Heart right ventricle (tissue), 16 donors: ENCODE results near the gene LTBR. TPM values are rescaled to one million over a fixed set of nuclear protein-coding genes. Genes with fewer than 3 reads are reported as not detected.

Source experiments
- ATAC-seq, 8 donors: fragments of 200-7000 bp; cut with Tn5 transposase; one replicate each; pipeline ENCODE4 v1.9.1; 2020; ENCODE audit warnings: mild to moderate bottlenecking in 8 of 8, moderate library complexity in 8 of 8, moderate number of reproducible peaks in 1 of 8
- DNase-seq, 2 donors: peaks; one replicate each; pipeline ENCODE4 v3.0.0-alpha.2; 2020
- H3K27ac ChIP-seq, 10 donors: fragments of 200-600 bp; sonication (generic) in 2 of 10; one replicate each; pipeline versions ENCODE4 v1.5.0 to v1.8.0; 2020 to 2022; ENCODE audit warnings: mild to moderate bottlenecking in 3 of 10
- H3K27me3 ChIP-seq, 7 donors: fragments of 200-600 bp; one replicate each; pipeline ENCODE4 v1.8.0; 2021 to 2022; ENCODE audit warnings: mild to moderate bottlenecking in 2 of 7
- H3K36me3 ChIP-seq, 9 donors: fragments of 200-600 bp; sonication (generic) in 1 of 9; one replicate each; pipeline versions ENCODE4 v1.5.0 to v1.8.0; 2020 to 2022; ENCODE audit warnings: mild to moderate bottlenecking in 2 of 9
- H3K4me1 ChIP-seq, 9 donors: fragments of 200-600 bp; sonication (generic) in 1 of 9; one replicate each; pipeline versions ENCODE4 v1.5.0 to v1.8.0; 2020 to 2022; ENCODE audit warnings: mild to moderate bottlenecking in 4 of 9
- H3K4me3 ChIP-seq, 10 donors: fragments of 200-600 bp; sonication (generic) in 2 of 10; one replicate each; pipeline versions ENCODE4 v1.5.0 to v1.8.0; 2020 to 2022; ENCODE audit warnings: mild to moderate bottlenecking in 7 of 10, moderate library complexity in 2 of 10
- H3K9me3 ChIP-seq, 11 donors: fragments of 200-600 bp in 10 of 11; sonication (generic) in 2 of 11; one replicate each; pipeline versions ENCODE4 v1.5.0 to v1.8.0; 2013 to 2022; ENCODE audit warnings: mild to moderate bottlenecking in 2 of 11, control low read depth in 1 of 11, moderate library complexity in 1 of 11
- WGBS, 2 donors: extraction: QIAGEN DNeasy Blood & Tissue Kit; methylation state at CpG; one replicate each; pipeline ENCODE4 v1.1.7; 2013; ENCODE audit warnings: inconsistent platforms in 1 of 2; 5-methylcytosine and 5-hydroxymethylcytosine counted together
- intact Hi-C, 10 donors: fragments of 100-400 bp; cut with DNase I; formaldehyde crosslinking; loops; one replicate each; pipeline versions ENCODE4 v1.11.1 to v1.14.2; 2022
- polyA plus RNA-seq, 2 donors: library from polyadenylated mRNA; stranded (reverse); fragments of 200-250 nt; gene quantifications; one replicate each; pipeline ENCODE4 v1.2.3, GENCODE V29; 2013
- total RNA-seq, 10 donors: library from RNA; stranded (reverse); fragmentation: NEBNext Ultra II Directional in 3 of 10; extraction: Animal tissue kit (Norgen Biotek cat#: 25700) in 3 of 10; gene quantifications; one replicate each; pipeline versions ENCODE4 v1.2.1 to v1.2.4, GENCODE V29; 2021 to 2023
- TF ChIP-seq, protein P1 (sequence below), 9 donors: fragments of 200-600 bp; sonication (generic) in 2 of 9; IDR thresholded peaks; one replicate each; pipeline versions ENCODE4 v1.5.0 to v1.8.0; 2021 to 2022; ENCODE audit warnings: antibody characterized with exemption in 9 of 9, mild to moderate bottlenecking in 5 of 9, moderate library complexity in 1 of 9
- donor health status: Arrhythmogenic right ventricular cardiomyopathy.
- donor health status: ischemic (EF 13 %, LVEDD 7.1; RV severe dilation, severe dysfunction).
- donor health status: healthy with polysubstance abuse.
- donor health status: DM: no; HTN: yes; CAD: no.
- donor health status: DM: no; HTN: no; CAD: no.
- donor health status: ischemic (EF 25% LVEDD 6.9; RV normal size, moderate dysfunction).
- donor health status: ischemic (EF 25% LVEDD 5.7; RV mildly dilated, moderate dysfunction).
- donor health status: healthy.
- donor health status: DM: yes; HTN: yes; CAD: no.
- donor health status: Ischemic cardiomyopathy.
- donor health status: ischemic (EF 35%, LVEDD 5.7; RV mildly dilated, moderate dysfunction).
- donor health status: nonischemic (EF 11% LVEDD 7.7; RV severe dilation, severe dysfunction).
- donor health status: DM: yes; HTN: yes; CAD: no.
- donor health status: PGD.
- donor health status: ischemic (EF 29% LVEDD 5.4; RV normal size, mild dysfunction).
- donor health status: nonischemic (EF 23%, LVEDD 6.1; RV moderate dilation, normal function).

The LTBR gene
- total and polyA plus RNA-seq, 12 donors: 14.1 to 49.1 (median 26.9) TPM

DNA sequence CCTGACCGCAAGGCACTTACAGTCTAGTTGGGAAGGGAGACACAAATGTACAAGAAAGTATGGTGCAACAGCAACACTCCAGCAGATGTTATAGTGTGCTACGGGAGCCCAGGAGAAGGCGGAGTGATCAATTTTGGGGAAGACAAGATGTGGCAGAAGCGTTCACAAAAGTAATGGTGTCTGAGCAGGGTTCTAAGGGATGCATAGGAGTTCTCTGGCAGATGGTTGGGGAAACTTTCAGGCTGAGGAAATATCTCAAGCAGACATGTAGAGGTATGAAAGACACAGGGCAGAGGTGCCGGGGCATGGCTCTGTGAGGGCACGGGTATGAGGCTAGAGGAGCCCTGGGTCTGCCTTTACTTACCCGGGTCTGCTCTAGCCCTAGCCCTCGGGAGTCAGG lies 37.0 kb upstream of the LTBR start:
- intact Hi-C loops: no loop called here
- H3K36me3 ChIP-seq: no peaks in the 10 kb centered on the region
- ATAC-seq (peak in 2 of 8 donors; percentile 4 to 5), DNase-seq (no peak)
- peak overlapping the region in 3 of 10 donors; percentile 11 to 24 (median 14) for H3K4me3 ChIP-seq
- TF ChIP-seq, protein P1, sequence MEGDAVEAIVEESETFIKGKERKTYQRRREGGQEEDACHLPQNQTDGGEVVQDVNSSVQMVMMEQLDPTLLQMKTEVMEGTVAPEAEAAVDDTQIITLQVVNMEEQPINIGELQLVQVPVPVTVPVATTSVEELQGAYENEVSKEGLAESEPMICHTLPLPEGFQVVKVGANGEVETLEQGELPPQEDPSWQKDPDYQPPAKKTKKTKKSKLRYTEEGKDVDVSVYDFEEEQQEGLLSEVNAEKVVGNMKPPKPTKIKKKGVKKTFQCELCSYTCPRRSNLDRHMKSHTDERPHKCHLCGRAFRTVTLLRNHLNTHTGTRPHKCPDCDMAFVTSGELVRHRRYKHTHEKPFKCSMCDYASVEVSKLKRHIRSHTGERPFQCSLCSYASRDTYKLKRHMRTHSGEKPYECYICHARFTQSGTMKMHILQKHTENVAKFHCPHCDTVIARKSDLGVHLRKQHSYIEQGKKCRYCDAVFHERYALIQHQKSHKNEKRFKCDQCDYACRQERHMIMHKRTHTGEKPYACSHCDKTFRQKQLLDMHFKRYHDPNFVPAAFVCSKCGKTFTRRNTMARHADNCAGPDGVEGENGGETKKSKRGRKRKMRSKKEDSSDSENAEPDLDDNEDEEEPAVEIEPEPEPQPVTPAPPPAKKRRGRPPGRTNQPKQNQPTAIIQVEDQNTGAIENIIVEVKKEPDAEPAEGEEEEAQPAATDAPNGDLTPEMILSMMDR (IDR thresholded peaks at IDR 0.05): no peak
- peak overlapping the region; percentile 47 to 100 (median 76) for H3K27ac ChIP-seq
- 83 to 86% methylated on average over 8 of the region's 8 CpGs for WGBS, 2 donors
- no peaks in the 10 kb centered on the region for H3K27me3 ChIP-seq
- no peaks in the 10 kb centered on the region for H3K9me3 ChIP-seq
- H3K4me1 ChIP-seq: peaks cover 6 to 77% (median 42%) of the 10 kb centered on the region in 9 donors

DNA sequence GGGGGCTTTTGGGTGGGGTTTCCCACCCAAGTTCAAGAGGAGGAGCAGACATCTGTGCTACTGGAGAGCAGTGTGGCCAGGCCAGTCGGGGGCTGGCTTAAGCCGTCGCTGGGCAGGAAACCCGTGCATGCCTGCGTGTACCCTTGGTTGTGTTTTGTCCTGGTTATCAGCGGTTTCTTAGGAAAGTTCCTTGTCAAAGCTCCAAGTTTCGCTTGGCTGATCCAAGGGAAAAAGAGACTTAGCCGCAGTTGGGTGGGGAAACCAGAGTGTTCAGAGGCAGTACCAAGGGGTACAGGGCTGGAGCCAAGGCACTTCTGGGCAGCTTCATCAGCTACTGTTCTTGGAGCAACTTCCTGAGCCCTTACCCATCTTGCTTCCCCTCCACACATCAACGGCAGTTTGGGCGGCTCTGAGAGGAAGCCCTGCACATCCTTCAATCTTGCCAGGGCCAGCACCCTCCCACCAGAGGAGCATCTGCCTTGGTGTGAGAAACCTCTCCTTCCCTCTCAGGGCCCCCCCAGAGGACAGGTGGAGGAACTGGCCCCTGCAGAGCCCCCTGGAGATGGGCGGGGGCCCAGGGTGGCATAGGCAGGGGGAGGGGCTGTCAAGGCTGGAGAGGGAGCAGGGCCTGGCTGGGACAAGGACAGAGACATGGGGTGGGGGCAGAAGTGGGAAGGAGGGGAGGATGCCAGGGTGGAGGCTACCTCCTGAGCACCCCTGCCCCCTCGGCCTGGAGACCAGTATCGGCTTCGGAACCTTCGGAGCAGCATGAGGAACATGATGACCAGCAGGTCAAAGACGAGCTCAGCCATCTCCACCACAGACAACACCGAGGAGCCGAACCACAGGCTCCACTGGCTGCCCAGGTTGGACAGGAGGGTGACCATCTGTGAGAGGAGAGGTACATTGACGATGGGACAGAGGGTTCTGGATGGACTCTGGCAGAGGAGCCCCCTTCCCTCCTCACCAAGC lies 36.3 kb upstream of the LTBR start:
- ATAC-seq: peak; percentile 56 to 87 (median 78)
- TF ChIP-seq, protein P1 (IDR thresholded peaks at IDR 0.05): no peak
- intact Hi-C loops: no loop called here
- Histone ChIP-seq H3K27ac (peak overlapping the region; percentile 47 to 100 (median 76)), H3K4me3 (peak overlapping the region in 4 of 10 donors; percentile 2 to 24 (median 12)), H3K9me3 (no peaks in the 10 kb centered on the region), H3K36me3 (no peaks in the 10 kb centered on the region), H3K4me1 (peaks cover 3 to 77% (median 40%) of the 10 kb centered on the region in 9 donors), H3K27me3 (no peaks in the 10 kb centered on the region)
- peak; percentile 65 to 75 for DNase-seq
- 57 to 66% methylated on average over 19 of the region's 19 CpGs for WGBS, 2 donors

DNA sequence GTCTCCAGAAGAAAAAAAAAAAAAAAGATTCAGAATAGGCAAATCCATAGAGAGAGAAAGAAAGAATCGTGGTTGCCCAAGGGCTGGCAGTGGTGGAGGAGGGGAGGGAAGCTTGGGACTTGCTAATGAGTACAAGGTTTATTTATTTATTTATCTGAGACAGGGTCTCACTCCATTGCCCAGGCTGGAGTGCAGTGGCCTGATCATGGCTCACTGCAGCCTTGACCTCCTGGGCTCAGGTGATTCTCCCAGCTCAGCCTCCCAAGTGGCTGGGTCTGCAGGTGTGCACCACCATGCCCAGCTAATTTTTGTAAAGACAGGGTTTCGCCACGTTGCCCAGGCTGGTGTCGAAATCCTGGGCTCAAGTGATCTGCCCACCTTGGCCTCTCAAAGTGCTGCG lies 32.3 kb upstream of the LTBR start:
- H3K9me3 ChIP-seq: no peaks in the 10 kb centered on the region
- TF ChIP-seq, protein P1 (IDR thresholded peaks at IDR 0.05): no peak
- peak overlapping the region in 3 of 10 donors; percentile 25 to 78 (median 73) for H3K27ac ChIP-seq
- ATAC-seq (no peak), DNase-seq (no peak)
- H3K27me3 ChIP-seq: no peaks in the 10 kb centered on the region
- 85 to 91% methylated on average over 5 of the region's 5 CpGs for WGBS, 2 donors
- H3K36me3 ChIP-seq: no peaks in the 10 kb centered on the region
- H3K4me3 ChIP-seq: no peak overlapping the region
- intact Hi-C loops: no loop called here
- peaks cover 0 to 61% (median 24%) of the 10 kb centered on the region in 9 donors for H3K4me1 ChIP-seq

DNA sequence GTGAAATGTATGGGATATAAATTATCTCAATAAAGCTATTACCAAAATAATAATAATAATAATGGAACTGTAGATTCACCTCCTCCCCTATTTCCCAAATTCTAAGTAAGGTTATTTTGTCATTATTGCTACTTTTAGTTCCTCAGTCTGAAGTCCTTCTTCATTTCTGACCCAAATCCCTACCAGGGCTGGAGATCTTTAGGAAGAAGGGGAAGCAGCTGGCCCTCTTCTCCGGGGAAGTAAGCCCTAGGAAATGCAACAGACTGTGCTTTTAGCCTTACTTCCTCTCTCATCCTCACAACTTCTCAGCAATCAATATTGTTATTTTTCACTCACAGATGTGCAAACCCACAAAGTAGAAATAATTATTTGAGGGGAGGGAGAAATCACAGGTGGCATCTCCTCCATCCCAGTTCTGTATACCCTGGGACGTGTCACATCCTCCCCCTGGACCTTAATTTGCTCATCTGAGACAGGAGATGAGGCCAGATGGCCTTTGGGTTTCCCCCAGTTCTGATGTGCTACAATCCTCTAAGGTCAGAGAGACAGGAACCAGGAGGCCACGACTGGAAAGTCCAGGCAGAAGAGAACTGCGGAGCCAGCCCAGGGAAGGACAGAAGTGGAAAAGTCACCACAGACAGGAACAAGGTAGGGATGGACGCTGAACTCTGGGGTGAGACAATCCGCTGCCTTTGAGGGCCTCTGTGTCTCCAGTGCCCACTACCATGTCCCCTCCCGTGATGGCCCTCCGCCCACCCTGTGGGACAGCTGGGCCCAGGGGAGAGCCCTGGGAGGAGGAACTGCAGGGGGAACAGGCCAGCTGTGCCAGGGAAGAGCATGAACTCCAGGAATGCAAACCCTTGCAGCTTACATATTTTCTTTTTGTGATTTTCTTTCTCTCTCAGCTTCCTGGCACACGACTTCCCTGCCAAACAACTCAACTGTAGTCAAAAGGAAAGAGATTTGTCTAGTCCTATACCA lies 31.5 kb upstream of the LTBR start:
- H3K27me3 ChIP-seq: no peaks in the 10 kb centered on the region
- peak overlapping the region in 9 of 10 donors; percentile 13 to 78 (median 35) for H3K27ac ChIP-seq
- no peaks in the 10 kb centered on the region for H3K36me3 ChIP-seq
- no peak overlapping the region for H3K4me3 ChIP-seq
- intact Hi-C loops: no loop called here
- H3K9me3 ChIP-seq: no peaks in the 10 kb centered on the region
- no peak for DNase-seq
- ATAC-seq: peak in 7 of 8 donors; percentile 28 to 52 (median 40)
- TF ChIP-seq, protein P1 (IDR thresholded peaks at IDR 0.05): no peak
- peaks cover 0 to 58% (median 17%) of the 10 kb centered on the region in 9 donors for H3K4me1 ChIP-seq
- WGBS, 2 donors: 56 to 61% methylated on average over 9 of the region's 9 CpGs
